Measurements from ENCODE around the gene PSMD12. TPM values are rescaled to one million over a fixed set of nuclear protein-coding genes. Genes with fewer than 3 reads are reported as not detected.

Gene PSMD12
- total RNA-seq, 1 experiment from 2014 or later = 90.5 TPM

DNA sequence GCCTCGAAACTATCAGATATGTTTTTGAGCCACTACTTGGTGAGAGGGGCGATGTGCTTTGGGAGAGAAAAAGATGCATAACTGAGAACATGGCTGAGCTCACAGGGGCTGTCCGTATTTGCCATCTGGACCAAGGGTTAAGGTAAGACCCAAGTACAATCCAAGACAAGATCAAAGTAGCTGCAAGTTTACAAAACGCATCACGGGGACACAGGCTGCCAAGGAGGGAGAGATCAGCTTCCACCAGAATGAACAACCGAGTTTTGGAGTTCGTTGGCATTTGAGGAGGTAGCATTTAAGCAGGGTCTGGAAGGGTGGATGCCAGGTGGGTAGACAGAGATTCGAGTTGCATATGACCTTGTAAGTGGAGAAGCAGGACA, 12.9 kb upstream of the PSMD12 start:
- Histone ChIP-seq H3K56ac (ENCODE audit: insufficient read length, low read depth, low read length) (no peak overlapping the region), H3K79me2 (ENCODE audit: insufficient read depth, low read length) (peaks cover 3% of the 10 kb centered on the region; the same call in 1 of the 2 replicates), H3K9me3 (ENCODE audit: control insufficient read depth, low read depth, low read length) (no peaks in the 10 kb centered on the region), H2BK20ac (ENCODE audit: low read depth, low read length, poor library complexity, severe bottlenecking) (no peak overlapping the region), H3K4me1 (ENCODE audit: insufficient read depth, low read length) (peaks cover 2% of the 10 kb centered on the region; the same call in 1 of the 2 replicates), H3K79me1 (ENCODE audit: insufficient read depth, low read depth, low read length, poor library complexity, severe bottlenecking) (no peaks in the 10 kb centered on the region), H3K27ac (ENCODE audit: insufficient read length, low read depth, low read length) (no peak overlapping the region), H3K4me2 (ENCODE audit: insufficient read depth, insufficient read length, low read length) (peak overlapping the region; percentile 59), H3K14ac (ENCODE audit: insufficient read depth, low read length) (0 out of 2 replicates have a peak overlapping the region, but pooled peaks have one; percentile 1), H4K20me1 (ENCODE audit: control insufficient read depth, insufficient read depth, insufficient read length) (no peaks in the 10 kb centered on the region), H4K8ac (replicated peaks; ENCODE audit: insufficient read length, low read depth, low read length) (no peak overlapping the region), H3K4ac (ENCODE audit: low read depth, low read length) (no peak overlapping the region), H3K18ac (ENCODE audit: insufficient read length, low read depth, low read length) (peak overlapping the region; percentile 8), H2BK5ac (ENCODE audit: insufficient read length, low read length) (no peak overlapping the region), H2BK12ac (ENCODE audit: insufficient read length, low read depth, low read length) (no peak overlapping the region), H4K91ac (ENCODE audit: insufficient read length, low read depth, low read length) (no peak overlapping the region), H2BK15ac (ENCODE audit: low read depth, low read length) (no peak overlapping the region), H2BK120ac (ENCODE audit: low read depth, low read length, poor library complexity, severe bottlenecking) (no peak overlapping the region), H3K23ac (ENCODE audit: insufficient read length, low read depth, low read length) (no peak overlapping the region), H4K5ac (ENCODE audit: insufficient read length, low read depth, low read length) (no peak overlapping the region), H2AFZ (ENCODE audit: low read length) (no peak overlapping the region), H3K23me2 (ENCODE audit: insufficient read length, low read depth, low read length, poor library complexity, severe bottlenecking) (peaks cover 11% of the 10 kb centered on the region), H3K9ac (ENCODE audit: extremely low read depth, insufficient read length, low read length) (peak overlapping the region; percentile 29), H2AK5ac (ENCODE audit: insufficient read length, low read length) (no peak overlapping the region), H3T11ph (ENCODE audit: low read length) (no peak overlapping the region), H3K27me3 (ENCODE audit: insufficient read depth, low read length) (no peaks in the 10 kb centered on the region)
- Mint-ChIP-seq H3K4me3 (peak overlapping the region; percentile 69 to 87), H3K4me1 (peaks cover 31 to 34% of the 10 kb centered on the region in 2 experiments), H3K9me3 (peaks cover 8 to 12% of the 10 kb centered on the region in 2 experiments), H3K27ac (peak overlapping the region in 2 of 3 experiments; percentile 26 to 97; a peak in 5 of 7 replicates), H3K27me3 (ENCODE audit: low read depth) (no peaks in the 10 kb centered on the region), H3K36me3 (ENCODE audit: insufficient read depth in 1 of 3, low read depth in 3 of 3) (peaks cover 24 to 26% (median 25%) of the 10 kb centered on the region in 3 experiments)
- TF ChIP-seq, protein P1, sequence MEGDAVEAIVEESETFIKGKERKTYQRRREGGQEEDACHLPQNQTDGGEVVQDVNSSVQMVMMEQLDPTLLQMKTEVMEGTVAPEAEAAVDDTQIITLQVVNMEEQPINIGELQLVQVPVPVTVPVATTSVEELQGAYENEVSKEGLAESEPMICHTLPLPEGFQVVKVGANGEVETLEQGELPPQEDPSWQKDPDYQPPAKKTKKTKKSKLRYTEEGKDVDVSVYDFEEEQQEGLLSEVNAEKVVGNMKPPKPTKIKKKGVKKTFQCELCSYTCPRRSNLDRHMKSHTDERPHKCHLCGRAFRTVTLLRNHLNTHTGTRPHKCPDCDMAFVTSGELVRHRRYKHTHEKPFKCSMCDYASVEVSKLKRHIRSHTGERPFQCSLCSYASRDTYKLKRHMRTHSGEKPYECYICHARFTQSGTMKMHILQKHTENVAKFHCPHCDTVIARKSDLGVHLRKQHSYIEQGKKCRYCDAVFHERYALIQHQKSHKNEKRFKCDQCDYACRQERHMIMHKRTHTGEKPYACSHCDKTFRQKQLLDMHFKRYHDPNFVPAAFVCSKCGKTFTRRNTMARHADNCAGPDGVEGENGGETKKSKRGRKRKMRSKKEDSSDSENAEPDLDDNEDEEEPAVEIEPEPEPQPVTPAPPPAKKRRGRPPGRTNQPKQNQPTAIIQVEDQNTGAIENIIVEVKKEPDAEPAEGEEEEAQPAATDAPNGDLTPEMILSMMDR (conservative IDR thresholded peaks at IDR 0.05) = no peak
- no CpG with 5 or more reads among the region's 8 CpGs for WGBS (ENCODE audit: extremely low coverage, insufficient read length, low lambda C conversion rate)
- no peak for DNase-seq

Measured in H9 (cell line).